ENCODE data around the gene LYSMD2.
"Not testable (repeated sequence)": the region's sequence is repeated elsewhere in the genome, so short reads cannot be mapped to it uniquely, and the experiment has no call there.

LYSMD2 gene

GRCh38 chr15:51737522-51738305, at the start of gene LYSMD2:
Gene LYSMD2 (minus strand): TSS chr15:51737655. CDS start chr15:51737622, 33 bp downstream.
- DNase-seq (ENCODE audit: low read depth): peak; percentile 59

- not testable (repeated sequence) for DNase-seq (ENCODE audit: low read depth)
These were observed 49.7 kb upstream of the LYSMD2 start for GRCh38 chr15:51787130-51787529.

GRCh38 chr15:51783967-51784366, 46.5 kb upstream of the LYSMD2 start:
- DNase-seq (ENCODE audit: low read depth): no peak

- DNase-seq (ENCODE audit: low read depth): peak; percentile 19
These were observed 45.0 kb upstream of the LYSMD2 start for GRCh38 chr15:51782357-51782896.

- DNase-seq (ENCODE audit: low read depth): no peak
These were observed 44.1 kb upstream of the LYSMD2 start for GRCh38 chr15:51781506-51781905.

GRCh38 chr15:51780636-51781035, 43.2 kb upstream of the LYSMD2 start:
- DNase-seq (ENCODE audit: low read depth): no peak

GRCh38 chr15:51776952-51777569, 39.6 kb upstream of the LYSMD2 start:
- DNase-seq (ENCODE audit: low read depth): peak; percentile 79

GRCh38 chr15:51775967-51776816, 38.7 kb upstream of the LYSMD2 start:
- DNase-seq (ENCODE audit: low read depth): peak; percentile 64

GRCh38 chr15:51774916-51775315, 37.5 kb upstream of the LYSMD2 start:
- no peak for DNase-seq (ENCODE audit: low read depth)

- DNase-seq (ENCODE audit: low read depth): no peak
These were observed 34.3 kb upstream of the LYSMD2 start for GRCh38 chr15:51771773-51772172.

GRCh38 chr15:51770902-51771301, 33.4 kb upstream of the LYSMD2 start:
- no peak for DNase-seq (ENCODE audit: low read depth)

- DNase-seq (ENCODE audit: low read depth): no peak
These were observed 30.6 kb upstream of the LYSMD2 start for GRCh38 chr15:51768018-51768417.

GRCh38 chr15:51766341-51766740, 28.9 kb upstream of the LYSMD2 start:
- DNase-seq (ENCODE audit: low read depth): no peak

- no peak for DNase-seq (ENCODE audit: low read depth)
These were observed 28.3 kb upstream of the LYSMD2 start for GRCh38 chr15:51765751-51766150.

- DNase-seq (ENCODE audit: low read depth): no peak
These were observed 23.4 kb upstream of the LYSMD2 start for GRCh38 chr15:51760805-51761204.

GRCh38 chr15:51759557-51760070, 22.2 kb upstream of the LYSMD2 start:
- DNase-seq (ENCODE audit: low read depth): peak; percentile 97

GRCh38 chr15:51758645-51759044, 21.2 kb upstream of the LYSMD2 start:
- DNase-seq (ENCODE audit: low read depth): peak; percentile 60

GRCh38 chr15:51757450-51757849, 20.0 kb upstream of the LYSMD2 start:
- DNase-seq (ENCODE audit: low read depth): no peak

- no peak for DNase-seq (ENCODE audit: low read depth)
These were observed 19.0 kb upstream of the LYSMD2 start for GRCh38 chr15:51756482-51756881.

- DNase-seq (ENCODE audit: low read depth): no peak
These were observed 18.3 kb upstream of the LYSMD2 start for GRCh38 chr15:51755790-51756189.

GRCh38 chr15:51754267-51754666, 16.8 kb upstream of the LYSMD2 start:
- DNase-seq (ENCODE audit: low read depth): no peak

- no peak for DNase-seq (ENCODE audit: low read depth)
These were observed 15.4 kb upstream of the LYSMD2 start for GRCh38 chr15:51752888-51753287.

Measured in iris pigment epithelial cell (primary cell).